Esophagus muscularis mucosa (tissue), 4 donors: ENCODE data around the gene LRP1. TPM values are rescaled to one million over a fixed set of nuclear protein-coding genes. Genes with fewer than 3 reads are reported as not detected.

ENCODE experiments used
- DNase-seq: peaks from one replicate; pipeline ENCODE4 v3.0.0-alpha.2; 2017; ENCODE audit errors: extremely low spot score
- H3K27ac ChIP-seq, 4 donors: fragments of 200-600 bp; sonication (generic); replicated peaks in 1 of 4; 1 replicate in 3 of 4; 2 replicates in 1 of 4; pipeline ENCODE4 v1.5.1; 2016 to 2019; ENCODE audit warnings: mild to moderate bottlenecking in 1 of 4
- H3K27me3 ChIP-seq, 4 donors: fragments of 200-600 bp; sonication (generic); one replicate each; pipeline versions ENCODE4 v1.5.1 to v1.6.0; 2016 to 2019
- H3K36me3 ChIP-seq, 4 donors: fragments of 200-600 bp; sonication (generic); one replicate each; pipeline ENCODE4 v1.5.1; 2016 to 2019
- H3K4me1 ChIP-seq, 4 donors: fragments of 200-600 bp; sonication (generic); one replicate each; pipeline ENCODE4 v1.5.1; 2016 to 2019
- H3K4me3 ChIP-seq, 4 donors: fragments of 200-600 bp; sonication (generic); 1 replicate in 2 of 4; 2 replicates in 2 of 4; pipeline ENCODE4 v1.5.1; 2016 to 2019; ENCODE audit warnings: mild to moderate bottlenecking in 4 of 4, moderate library complexity in 1 of 4
- H3K9me3 ChIP-seq, 4 donors: fragments of 200-600 bp; sonication (generic); 1 replicate in 3 of 4; 2 replicates in 1 of 4; pipeline ENCODE4 v1.5.1; 2016 to 2019
- CTCF ChIP-seq, 3 experiments: fragments of 200-600 bp in 2 of 3; fragments of 450-650 bp in 1 of 3; sonication (generic) in 2 of 3; IDR thresholded peaks; one replicate each; pipeline ENCODE4 v1.5.1; 2017 to 2019; ENCODE audit warnings: antibody characterized with exemption in 3 of 3, mild to moderate bottlenecking in 2 of 3, moderate library complexity in 1 of 3
- EP300 ChIP-seq: sonication (generic); formaldehyde crosslinking; IDR thresholded peaks from one replicate; pipeline ENCODE4 v1.6.1; 2017; ENCODE audit warnings: antibody characterized with exemption
- POLR2A ChIP-seq: fragments of 450-650 bp; IDR thresholded peaks from one replicate; pipeline ENCODE4 v1.6.1; 2017; ENCODE audit warnings: antibody characterized with exemption, moderate library complexity, mild to moderate bottlenecking, low read depth
- POLR2AphosphoS5 ChIP-seq, 2 donors: sonication (generic); formaldehyde crosslinking; IDR thresholded peaks; one replicate each; pipeline ENCODE4 v1.6.1; 2017; ENCODE audit warnings: antibody characterized with exemption in 2 of 2
- WGBS: methylation state at CpG from one replicate; pipeline ENCODE4 v1.1.5; 2018; 5-methylcytosine and 5-hydroxymethylcytosine counted together
- intact Hi-C: fragments of 100-400 bp; cut with DNase I; formaldehyde crosslinking; loops from one replicate; pipeline ENCODE4 v1.15.1; 2023
- total RNA-seq, 4 donors: library from RNA; depleted of rRNA; stranded (reverse); fragments of >200 nt; gene quantifications; one replicate each; pipeline versions ENCODE4 v1.1.0 to v1.2.1, GENCODE V29; 2016

LRP1 gene
- total RNA-seq, 4 donors from 2014 or later: 203 to 338 (median 250) TPM

- Histone ChIP-seq H3K4me1 (peaks cover 17 to 56% (median 50%) of the 10 kb centered on the region in 4 donors), H3K27me3 (no peaks in the 10 kb centered on the region), H3K4me3 (peak within 1 kb of the TSS; percentile 67 to 82 (median 76)), H3K36me3 (peaks cover 6 to 23% (median 22%) of the 10 kb centered on the region in 4 donors), H3K9me3 (no peaks in the 10 kb centered on the region), H3K27ac (peak within 1 kb of the TSS; percentile 98 to 99 (median 98))
- DNase-seq: peak; percentile 96
- intact Hi-C loops: loop anchor here (2.0 to 5.0 kb wide), 2 partner anchors 22 to 104 kb away; partner anchors contain the start of genes NAB2 and ZBTB39
- WGBS: under 1% methylated on average over 13 of the region's 13 CpGs
- TF ChIP-seq POLR2A: peak; percentile 38
- TF ChIP-seq POLR2AphosphoS5 (IDR thresholded peaks at IDR 0.05): no peak
These were observed 17.1 kb upstream of the LRP1 start, which contains the start of gene STAT6 for GRCh38 chr12:57111031-57111734. Gene STAT6 (minus strand): TSS chr12:57111362. CDS start chr12:57108278, 3,084 bp downstream.

- Histone ChIP-seq H3K27ac (peak overlapping the region; percentile 98 to 99 (median 98)), H3K36me3 (peaks cover 0 to 8% (median 7%) of the 10 kb centered on the region in 4 donors), H3K27me3 (no peaks in the 10 kb centered on the region), H3K4me1 (peaks cover 17 to 41% (median 37%) of the 10 kb centered on the region in 4 donors), H3K9me3 (no peaks in the 10 kb centered on the region), H3K4me3 (peak overlapping the region; percentile 67 to 82 (median 76))
- WGBS: 56% methylated on average over 9 of the region's 9 CpGs
- DNase-seq: no peak
- intact Hi-C loops: loop anchor here (1.0 to 5.0 kb wide), 2 partner anchors 43 to 105 kb away; partner anchors contain the start of gene ZBTB39
- TF ChIP-seq CTCF (IDR thresholded peaks at IDR 0.05) (peak in 2 of 3 experiments; percentile 84 to 87), EP300 (no peak)
These were observed 15.6 kb upstream of the LRP1 start for GRCh38 chr12:57112492-57113294.

GRCh38 chr12:57116580-57117281 is 11.6 kb upstream of the LRP1 start:
- DNase-seq: no peak
- Histone ChIP-seq H3K9me3 (no peaks in the 10 kb centered on the region), H3K27me3 (no peaks in the 10 kb centered on the region), H3K36me3 (no peaks in the 10 kb centered on the region), H3K4me1 (peaks cover 4 to 15% (median 10%) of the 10 kb centered on the region in 4 donors), H3K27ac (no peak overlapping the region), H3K4me3 (no peak overlapping the region)
- intact Hi-C loops: no loop called here
- WGBS: 94% methylated on average over 5 of the region's 5 CpGs
- TF ChIP-seq POLR2AphosphoS5 (IDR thresholded peaks at IDR 0.05): no peak
- no peak for TF ChIP-seq POLR2A
- TF ChIP-seq EP300: no peak
- TF ChIP-seq CTCF (IDR thresholded peaks at IDR 0.05): no peak

GRCh38 chr12:57118711-57119271 is 9.5 kb upstream of the LRP1 start:
- no peak overlapping the region for H3K4me3 ChIP-seq
- no peaks in the 10 kb centered on the region for H3K36me3 ChIP-seq
- peaks cover 0 to 7% (median 0%) of the 10 kb centered on the region in 4 donors for H3K4me1 ChIP-seq
- H3K27me3 ChIP-seq: no peaks in the 10 kb centered on the region
- 100% methylated on average over 1 of the region's 1 CpG for WGBS
- H3K9me3 ChIP-seq: no peaks in the 10 kb centered on the region
- TF ChIP-seq POLR2A (no peak), CTCF (IDR thresholded peaks at IDR 0.05) (no peak), POLR2AphosphoS5 (IDR thresholded peaks at IDR 0.05) (no peak), EP300 (no peak)
- no peak for DNase-seq
- intact Hi-C loops: no loop called here
- peak overlapping the region in 1 of 4 donors; percentile 40 for H3K27ac ChIP-seq
